SIG-M5 treated with dmso at 0.1 percent for 504 hours (cell line): ENCODE results near the gene GABBR2.
"Not testable (repeated sequence)": the region's sequence is repeated elsewhere in the genome, so short reads cannot be mapped to it uniquely, and the experiment has no call there.

Source experiments
- DNase-seq: peaks from one replicate; lab custom pipeline; 2025; ENCODE audit not compliant: unreplicated experiment; lab: John Stamatoyannopoulos, UW

GABBR2 gene

DNA sequence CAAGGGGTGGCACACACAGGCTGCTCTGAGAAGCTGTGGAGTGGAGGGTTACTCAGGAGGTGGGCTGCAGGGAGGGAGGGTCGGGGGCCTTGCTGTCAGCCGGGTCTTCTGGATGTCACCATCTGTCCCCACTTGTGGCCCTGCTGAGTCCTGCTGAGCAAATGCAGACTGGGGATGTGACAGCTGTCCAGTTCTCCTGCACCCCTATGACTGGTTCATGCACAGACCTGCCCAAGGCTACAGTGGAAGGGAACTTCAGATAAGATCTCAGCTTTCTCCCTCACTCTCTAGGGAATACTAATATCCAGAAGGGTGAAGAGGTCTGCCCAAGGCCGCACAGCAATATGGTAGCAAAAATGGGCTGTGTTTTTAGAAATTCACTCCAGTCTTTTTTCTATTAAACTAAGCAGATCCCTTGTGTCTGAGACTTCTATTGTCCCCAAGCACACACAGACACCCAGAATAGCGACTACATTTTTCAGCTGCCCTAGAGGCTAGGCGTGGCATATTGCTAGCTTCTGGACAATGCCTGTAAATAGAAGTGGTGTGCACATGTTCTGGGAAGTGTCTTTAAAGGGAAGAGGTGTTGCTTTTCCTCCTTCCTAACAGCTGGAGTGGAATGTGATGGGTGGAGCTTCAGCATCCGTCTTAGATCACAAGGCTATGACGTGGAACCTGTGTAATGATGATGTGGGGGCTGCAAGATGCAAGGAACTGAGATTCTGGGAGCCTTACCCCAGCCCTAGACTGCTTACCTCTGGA, 402.2 kb downstream of the GABBR2 start:
- no peak for DNase-seq

DNA sequence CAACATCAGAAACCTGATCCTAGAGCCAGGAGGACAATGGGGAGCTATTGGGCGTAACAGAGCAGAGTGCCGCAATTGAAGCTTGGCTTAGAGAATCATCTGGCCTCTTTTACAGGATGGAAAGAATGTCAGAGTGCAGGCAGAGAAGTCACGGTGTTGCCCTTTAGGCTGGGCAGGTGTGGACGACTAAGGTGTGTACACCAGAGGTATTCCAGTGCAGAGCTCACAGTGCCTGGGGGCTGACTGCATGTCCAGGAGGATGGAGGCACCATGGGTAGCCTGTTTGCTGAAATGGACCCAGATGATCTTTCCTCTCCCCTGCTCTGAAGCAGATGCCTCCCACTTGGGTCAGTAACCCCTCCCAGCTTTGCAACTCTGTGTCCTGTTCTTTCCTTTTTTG, 404.4 kb downstream of the GABBR2 start:
- DNase-seq: no peak

DNA sequence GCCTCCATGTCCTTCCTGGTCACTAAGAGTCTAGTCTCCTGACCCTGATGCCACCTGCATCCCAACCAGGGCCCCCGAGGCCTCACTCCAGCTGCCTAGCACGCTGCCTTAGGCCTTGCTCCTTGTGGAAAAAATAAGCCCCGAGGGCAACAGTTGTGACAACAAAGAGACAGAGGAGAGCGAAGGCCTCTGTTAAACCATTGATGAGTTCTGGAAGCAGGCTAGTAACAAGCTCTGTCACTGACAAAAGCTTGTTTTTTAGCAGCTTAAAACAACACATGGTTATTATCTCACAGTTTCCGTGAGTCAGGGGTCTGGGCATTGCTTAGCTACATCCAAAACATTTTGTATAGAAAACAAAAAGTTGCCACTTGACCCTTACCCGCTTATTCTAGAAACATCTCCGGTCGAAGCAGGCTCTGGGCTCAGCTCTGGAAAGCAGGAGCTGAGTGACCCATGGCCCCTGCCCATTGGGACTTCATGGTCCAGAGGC, 405.1 kb downstream of the GABBR2 start:
- DNase-seq: no peak

DNA sequence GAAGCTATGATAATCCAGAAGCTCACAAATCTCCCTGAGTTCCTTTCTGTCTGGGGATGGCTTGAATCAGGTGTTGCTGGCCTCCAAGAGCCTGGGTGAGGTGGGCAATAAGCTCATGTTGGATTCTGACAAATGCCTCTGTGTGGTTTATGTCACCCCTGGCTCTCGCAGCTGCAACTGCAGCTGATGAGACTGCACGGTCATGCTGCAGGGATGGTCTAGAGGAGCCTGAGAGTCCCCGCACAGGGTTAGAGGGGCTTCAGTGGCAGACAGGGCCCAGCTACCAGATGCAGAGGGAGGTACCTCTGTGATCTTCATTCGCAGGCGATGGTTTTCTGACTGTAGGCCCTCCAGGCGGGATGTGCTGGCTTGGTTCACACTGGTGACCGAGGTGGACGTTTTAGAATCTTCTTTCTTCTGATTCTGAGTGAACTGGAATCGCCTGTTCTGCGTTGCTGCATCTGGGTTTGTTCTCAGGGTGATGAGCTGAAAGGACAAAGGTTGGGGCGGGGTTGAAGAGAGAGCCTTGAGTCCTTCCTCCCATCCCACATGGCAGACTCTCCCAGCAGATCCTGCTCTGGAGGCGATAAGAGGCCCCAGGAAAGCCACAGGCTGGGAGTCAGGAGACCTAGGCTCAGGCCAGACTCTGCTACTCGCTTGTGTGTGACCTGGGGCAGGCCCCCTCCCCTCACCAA, 405.6 kb downstream of the GABBR2 start:
- DNase-seq: no peak

DNA sequence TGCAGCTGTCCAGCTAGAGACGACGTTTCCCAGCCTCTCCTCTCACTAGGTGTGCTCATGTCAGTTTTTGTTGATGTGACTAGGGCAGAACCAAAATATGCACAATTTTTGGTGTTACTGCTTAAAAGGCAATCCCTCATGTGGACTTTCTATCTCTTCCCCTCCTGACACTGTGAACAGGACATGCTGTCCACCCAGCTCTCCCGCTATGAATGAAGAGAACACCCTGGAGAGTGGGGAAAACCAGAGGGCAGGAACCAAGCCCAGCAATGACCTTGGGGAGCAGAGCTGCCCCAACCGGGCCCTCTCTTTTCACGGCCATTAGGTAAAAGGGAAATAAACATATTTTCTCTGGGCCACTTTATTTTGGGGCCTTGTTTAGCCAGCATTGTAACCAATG, 406.6 kb downstream of the GABBR2 start:
- no peak for DNase-seq

DNA sequence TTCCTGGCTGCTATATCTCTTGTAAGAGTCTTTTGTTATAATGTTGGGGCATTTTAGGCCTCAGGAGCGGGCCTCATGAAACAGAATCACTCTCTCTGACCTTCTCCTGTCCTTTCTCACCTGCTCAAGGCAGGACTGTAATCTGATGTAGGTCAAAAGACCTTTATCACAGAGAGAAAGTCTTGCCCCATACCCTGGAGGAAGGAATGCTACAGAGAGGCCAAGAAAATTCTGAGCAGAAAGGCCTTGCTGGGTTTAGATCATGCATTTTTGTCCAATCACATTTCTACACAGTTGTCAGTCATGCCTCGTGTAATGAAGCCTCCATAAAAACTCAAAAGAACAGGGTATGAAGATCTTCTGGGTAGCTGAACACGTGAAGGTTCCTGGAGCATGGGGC, 408.1 kb downstream of the GABBR2 start:
- DNase-seq: no peak

DNA sequence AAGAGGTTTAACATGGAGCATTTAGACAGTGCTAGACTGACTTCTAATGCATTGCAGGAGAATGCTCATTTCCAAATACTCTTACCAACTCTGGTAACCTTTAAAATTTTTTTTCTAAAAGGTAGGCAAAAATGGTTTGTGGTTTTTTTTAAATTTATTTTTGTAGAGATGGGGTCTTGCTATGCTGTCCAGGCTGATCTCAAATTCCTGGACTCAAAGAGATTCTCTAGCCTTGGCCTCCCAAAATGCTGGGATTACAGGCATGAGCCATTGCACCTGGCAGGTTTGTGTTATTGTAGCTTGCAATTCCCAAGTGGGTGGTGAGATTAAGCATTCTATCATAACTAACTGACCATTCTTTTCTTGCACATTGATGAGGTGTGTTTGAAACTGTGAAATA, 410.3 kb downstream of the GABBR2 start:
- DNase-seq: no peak

DNA sequence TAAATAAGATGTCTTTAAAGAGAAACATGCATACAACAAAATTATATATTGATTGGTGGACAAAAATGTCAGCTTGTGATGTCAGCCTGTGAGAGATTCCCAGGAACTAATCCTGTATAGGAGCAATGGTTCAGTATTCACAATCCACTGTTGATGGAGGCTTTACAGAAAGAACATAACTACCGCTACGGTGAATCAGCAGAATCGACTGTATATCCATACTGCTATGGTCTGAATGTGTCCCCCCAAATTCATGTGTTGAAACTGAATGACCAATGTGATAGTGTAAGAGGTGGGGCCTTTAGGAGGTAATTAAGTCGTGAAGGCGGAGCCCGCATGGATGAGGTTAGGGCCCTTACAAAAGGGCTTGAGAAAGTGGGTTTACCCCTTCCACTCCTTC, 412.9 kb downstream of the GABBR2 start:
- DNase-seq: no peak

DNA sequence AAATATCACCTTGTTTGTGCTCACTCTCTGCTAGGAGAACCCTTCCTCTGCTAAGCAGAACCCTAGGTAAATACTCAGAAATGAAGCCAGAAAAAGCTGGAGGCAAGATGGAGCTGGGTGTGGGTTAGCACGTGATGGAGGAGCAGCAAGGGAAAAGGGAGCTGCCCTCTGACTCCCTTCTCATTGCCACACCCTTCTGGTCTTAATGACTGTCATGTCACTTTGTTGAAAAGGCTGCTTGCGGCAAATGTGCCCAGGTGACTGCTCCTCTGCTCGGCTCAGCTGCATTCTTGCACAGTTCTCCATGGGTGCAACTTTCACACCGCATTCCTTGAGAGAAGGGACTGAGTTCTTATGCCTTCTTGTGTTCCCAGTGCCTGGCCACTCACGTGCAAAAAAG, 416.9 kb downstream of the GABBR2 start:
- DNase-seq: no peak

DNA sequence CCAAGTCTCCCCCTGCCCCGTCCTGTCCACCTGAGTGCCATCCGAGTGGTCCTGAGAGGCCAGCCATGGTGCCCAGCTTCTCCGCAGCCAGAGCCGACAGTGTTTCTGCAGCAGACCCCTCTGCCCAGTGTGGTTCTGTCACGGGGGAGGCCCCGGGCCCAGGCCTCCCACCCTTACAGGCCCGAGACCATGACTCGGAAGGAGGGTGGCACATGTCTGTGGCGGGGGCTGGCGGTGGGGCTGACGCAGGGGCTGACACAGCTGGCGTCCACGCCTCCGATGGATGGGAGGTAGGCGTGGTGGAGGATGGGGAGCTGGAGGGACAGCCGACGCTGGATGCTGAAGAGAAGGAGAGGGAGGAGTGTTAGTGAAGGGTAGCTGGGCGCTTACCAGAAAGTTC, 418.3 kb downstream of the GABBR2 start:
- DNase-seq: no peak

DNA sequence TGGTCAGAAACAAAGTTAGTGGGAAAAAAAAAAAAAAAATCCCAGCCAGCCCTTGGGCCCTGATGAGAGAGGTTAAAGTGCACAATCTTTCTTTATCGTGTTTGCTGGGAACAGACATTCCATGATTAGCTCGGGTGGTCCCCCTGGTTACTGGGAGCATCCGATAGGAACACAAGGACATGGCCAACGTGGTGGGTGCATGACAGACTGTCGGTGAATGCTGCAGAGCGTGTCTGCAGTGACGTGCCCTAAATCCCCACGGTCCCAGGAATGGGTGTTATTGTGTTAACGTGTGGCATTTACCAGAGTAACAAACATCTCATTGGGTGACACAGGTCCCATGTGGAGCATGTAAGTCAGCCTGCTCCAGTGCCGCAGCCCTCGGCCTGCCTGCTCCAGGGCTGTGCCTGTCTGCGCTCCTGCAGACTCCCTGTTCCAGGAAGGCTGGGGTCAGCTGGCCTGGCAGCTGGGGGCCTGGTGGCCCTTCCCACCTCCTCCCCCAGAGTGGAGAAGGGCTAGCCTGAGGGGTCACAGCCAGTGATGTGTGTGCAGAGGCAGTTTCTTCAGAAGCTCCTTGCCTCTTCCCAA, 419.0 kb downstream of the GABBR2 start:
- DNase-seq: no peak

DNA sequence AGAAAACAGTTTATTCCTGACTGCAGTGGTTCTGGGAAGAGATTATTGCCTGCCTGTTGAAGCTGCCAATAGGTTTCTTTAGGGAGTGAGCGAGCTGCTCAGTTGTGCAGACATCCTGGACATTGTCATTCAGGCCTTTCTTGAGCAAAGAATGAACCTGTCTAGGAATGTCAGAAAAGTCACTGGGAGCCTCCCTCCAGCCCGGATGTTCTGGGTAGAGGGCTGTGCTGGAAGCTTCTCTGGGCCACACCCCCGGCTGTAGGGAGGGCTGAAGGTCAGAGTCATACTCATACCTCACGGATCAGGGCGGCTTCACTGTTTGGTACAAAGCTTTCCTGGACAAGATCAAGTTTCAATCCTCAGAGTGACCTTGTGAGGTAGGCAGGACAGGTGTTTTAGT, 419.9 kb downstream of the GABBR2 start:
- DNase-seq: no peak

DNA sequence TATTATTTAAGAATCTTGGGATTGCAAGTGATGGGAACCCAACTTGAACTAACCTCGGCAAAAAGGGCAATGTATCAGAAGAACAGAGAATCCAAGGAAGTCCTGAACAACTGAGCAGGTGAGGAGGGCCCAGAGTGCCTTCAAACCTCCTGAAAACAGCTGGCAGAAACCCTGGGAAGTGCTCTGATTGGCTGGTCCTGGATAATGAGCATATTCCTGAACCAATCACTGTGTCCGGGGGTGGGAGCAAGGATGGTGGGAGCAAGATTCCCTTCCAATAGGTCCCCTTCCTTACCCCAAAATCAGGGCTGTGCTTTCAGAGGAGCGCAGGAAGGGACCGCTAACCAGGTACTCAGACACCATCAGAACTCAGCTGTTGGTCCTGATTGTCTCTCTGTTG, 421.4 kb downstream of the GABBR2 start:
- no peak for DNase-seq

DNA sequence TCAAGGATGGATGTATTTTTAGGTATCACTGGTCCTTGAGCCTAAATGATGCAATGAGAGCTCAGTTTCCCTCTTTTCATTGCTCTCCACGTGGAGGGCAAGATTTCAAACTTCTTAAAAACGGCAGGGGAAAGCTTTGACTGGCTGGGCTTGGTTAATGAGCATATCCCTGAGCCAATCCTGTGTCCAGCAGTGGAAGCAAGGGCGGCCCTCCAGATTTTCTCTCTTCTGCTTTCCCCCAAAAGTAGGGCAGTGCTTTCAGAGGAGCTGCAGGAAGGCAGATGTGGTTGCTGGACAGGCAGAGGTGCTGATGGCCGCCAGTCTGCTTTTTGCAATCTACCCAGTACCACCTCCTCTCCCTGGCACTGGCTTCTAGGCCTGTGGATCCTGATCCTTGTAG, 423.3 kb downstream of the GABBR2 start:
- DNase-seq: no peak

DNA sequence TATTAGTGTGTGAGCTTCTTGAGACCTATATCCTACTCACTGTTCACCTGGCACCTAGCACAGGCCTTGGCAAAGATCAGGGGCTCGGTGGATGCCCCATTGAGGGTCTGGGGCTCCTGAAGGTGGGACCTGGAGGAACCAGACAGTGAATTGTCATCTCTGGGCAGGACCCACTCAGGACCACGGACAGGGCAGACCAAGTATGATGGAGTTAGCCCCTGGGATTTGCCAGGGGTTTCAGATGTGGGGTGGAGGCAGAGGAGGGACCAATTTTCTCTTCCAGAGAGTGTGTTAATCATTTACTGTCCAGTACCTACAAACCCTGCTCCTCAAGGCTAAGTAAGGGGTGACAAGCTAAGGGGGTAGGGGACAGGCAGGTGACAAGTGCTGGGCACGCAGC, 424.0 kb downstream of the GABBR2 start:
- DNase-seq: no peak

DNA sequence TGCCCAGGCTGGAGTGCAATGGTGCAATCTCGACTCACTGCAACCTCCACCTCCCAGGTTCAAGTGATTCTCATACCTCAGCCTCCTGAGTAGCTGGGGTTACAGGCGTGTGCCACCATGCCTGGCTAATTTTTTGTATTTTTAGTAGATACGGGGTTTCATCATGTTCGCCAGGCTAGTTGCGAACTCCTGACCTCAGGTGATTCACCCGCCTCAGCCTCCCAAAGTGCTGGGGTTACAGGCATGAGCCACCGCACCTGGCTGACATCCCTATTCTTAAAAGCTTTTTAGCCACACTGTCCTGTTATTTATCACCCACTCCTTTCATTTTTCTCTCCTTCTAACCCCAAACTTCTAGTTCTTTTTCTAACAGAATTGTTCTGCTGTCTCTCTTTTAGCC, 425.6 kb downstream of the GABBR2 start:
- not testable (repeated sequence) for DNase-seq

DNA sequence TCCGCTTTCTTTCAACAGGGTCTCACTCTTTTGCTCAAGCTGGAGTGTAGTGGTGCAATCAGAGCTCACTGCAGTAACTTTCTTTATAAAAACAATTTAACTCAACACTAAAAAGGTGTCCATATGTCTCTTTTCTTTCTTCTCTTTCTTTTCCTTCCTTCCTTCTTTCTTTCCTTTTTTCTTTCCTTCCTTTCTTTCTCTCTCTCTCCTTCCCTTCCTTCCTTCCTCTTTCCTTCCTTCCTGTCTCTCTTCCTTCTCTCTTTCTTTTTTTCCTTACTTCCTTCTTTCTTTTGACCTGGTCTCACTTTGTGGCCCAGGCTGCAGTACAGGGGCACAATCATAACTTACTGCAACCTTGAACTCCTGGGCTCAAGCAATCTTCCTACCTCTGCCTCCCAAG, 427.5 kb downstream of the GABBR2 start:
- no peak for DNase-seq

DNA sequence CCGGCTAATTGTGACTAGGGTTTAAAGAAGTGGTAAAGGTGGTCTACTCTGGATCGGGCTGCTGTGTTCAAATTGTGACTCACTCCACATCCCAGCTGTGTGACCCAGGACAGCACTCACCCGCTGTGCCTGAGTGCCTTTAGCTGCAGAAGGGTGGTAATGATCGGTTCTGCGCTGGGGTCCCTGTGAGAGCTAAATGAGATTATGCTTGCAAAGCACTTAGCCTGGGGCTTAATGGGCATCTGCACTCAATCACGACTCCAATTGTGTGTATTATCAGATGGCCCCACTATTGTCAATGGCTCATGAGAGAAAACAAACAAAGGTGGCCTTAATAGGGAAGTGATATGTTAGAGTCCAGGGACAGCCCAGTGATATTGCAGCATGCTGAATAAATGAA, 428.2 kb downstream of the GABBR2 start:
- no peak for DNase-seq

DNA sequence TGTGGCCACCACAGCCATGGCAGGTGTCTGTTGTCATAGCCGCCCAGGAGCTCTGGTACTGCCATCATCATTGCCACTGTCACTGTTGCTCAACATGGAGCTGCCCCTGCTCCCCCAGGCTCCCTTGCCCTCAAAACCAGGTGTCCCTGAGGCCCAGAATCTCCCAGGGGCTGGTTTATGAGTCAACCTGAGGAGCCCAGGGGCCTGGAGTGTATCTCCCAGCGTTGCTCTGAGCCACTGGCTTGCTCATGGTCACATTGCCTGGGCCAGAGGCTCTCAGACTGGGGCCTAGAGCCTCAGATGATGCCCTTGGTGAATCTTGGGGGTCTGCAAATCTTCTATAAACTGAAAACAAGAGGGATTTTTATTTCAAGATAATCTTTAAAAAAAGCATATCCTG, 428.6 kb downstream of the GABBR2 start:
- DNase-seq: no peak

DNA sequence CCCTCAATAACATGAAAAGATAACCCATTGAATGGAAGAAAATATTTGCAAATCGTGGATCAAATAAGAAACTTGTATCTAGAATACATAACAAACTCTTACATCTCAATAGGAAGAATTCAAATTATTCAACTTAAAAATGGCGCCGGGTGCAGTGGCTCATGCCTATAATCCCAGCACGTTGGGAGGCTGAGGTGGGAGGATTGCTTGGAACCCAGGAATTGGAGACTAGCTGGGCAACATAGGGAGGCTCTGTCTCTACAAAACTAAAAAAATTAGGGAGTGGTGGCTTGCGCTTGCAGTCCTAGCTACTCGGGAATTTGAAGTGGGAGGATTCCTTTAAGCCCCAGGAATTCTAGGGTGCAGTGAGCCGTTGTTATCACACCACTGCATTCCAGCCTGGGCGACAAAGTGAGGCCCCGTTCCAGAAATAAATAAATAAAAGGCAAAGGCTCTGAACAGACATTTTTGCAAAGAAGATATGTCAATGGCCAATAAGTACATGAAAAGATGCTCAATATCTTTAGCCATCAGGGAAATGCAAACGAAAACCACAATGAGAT, 431.7 kb downstream of the GABBR2 start:
- DNase-seq: no peak

DNA sequence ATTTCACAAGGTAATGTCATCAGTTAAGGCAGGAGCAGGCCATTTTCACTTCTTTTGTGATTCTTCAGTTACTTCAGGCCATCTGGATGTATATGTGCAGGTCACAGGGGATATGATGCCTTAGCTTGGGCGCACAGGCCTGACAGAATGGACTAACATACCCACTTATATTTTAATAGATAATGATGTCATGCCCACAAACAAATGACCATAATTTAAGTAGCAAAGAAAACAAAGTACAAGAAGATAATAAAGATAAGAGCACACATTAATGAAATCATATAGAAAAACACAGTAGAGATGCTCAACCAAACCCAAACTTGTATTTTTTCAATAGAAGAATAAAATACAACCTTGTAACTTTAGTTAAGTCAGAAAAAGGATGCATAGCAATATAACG, 433.6 kb downstream of the GABBR2 start:
- DNase-seq: no peak

DNA sequence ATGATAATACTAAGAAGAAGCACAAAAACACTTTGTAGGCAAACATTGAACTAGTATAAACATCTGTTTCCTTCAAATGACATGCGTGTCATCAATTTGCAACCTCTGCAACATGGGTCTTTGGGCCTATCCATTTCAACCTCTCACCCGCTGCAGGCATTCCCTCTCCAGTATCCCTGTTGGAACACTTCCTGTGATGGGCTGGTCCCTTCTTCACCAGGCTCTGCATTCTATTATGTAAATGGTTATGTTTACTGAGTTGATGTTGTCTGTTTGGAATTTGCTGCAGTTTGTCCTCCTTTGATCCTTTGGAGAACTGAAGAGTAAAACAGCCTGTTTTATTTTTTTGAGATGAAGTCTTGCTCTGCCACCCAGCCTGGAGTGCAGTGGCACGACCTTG, 436.7 kb downstream of the GABBR2 start:
- no peak for DNase-seq
